Upper lobe of left lung (tissue), 6 donors: ENCODE results near the gene APOBEC3B. TPM values are rescaled to one million over a fixed set of nuclear protein-coding genes. Genes with fewer than 3 reads are reported as not detected.
"Not testable (repeated sequence)": the region's sequence is repeated elsewhere in the genome, so short reads cannot be mapped to it uniquely, and the experiment has no call there.

ENCODE experiments used
- ATAC-seq, 2 donors: fragments of 200-7000 bp; cut with Tn5 transposase; one replicate each; pipeline ENCODE4 v1.9.1; 2022; ENCODE audit warnings: mild to moderate bottlenecking in 2 of 2, moderate library complexity in 2 of 2; ENCODE audit not compliant: low FRiP score in 2 of 2
- DNase-seq, 2 donors: peaks; one replicate each; pipeline ENCODE4 v3.0.0-alpha.2; 2019 to 2020
- H3K27ac ChIP-seq, 4 donors: fragments of 200-600 bp; sonication (generic); one replicate each; pipeline ENCODE4 v1.5.1; 2016 to 2019
- H3K27me3 ChIP-seq, 4 donors: fragments of 200-600 bp; sonication (generic); one replicate each; pipeline ENCODE4 v1.5.1; 2017 to 2019
- H3K36me3 ChIP-seq, 4 donors: fragments of 200-600 bp; sonication (generic); one replicate each; pipeline ENCODE4 v1.5.1; 2016 to 2019
- H3K4me1 ChIP-seq, 4 donors: fragments of 200-600 bp; sonication (generic); one replicate each; pipeline ENCODE4 v1.5.1; 2018 to 2019
- H3K4me3 ChIP-seq, 4 donors: fragments of 200-600 bp; sonication (generic); one replicate each; pipeline ENCODE4 v1.5.1; 2017 to 2019; ENCODE audit warnings: mild to moderate bottlenecking in 2 of 4, moderate library complexity in 1 of 4
- H3K9me3 ChIP-seq, 4 donors: fragments of 200-600 bp; sonication (generic); one replicate each; pipeline ENCODE4 v1.5.1; 2018 to 2019
- CTCF ChIP-seq, 6 experiments: fragments of 450-650 bp in 4 of 6; fragments of 200-600 bp in 2 of 6; sonication (generic) in 2 of 6; IDR thresholded peaks; one replicate each; pipeline ENCODE4 v1.5.1; 2016 to 2019; ENCODE audit warnings: antibody characterized with exemption in 6 of 6
- EP300 ChIP-seq, 4 donors: sonication (generic); formaldehyde crosslinking; IDR thresholded peaks; one replicate each; pipeline ENCODE4 v1.5.1; 2017; ENCODE audit warnings: antibody characterized with exemption in 4 of 4, control low read depth in 2 of 4
- POLR2A ChIP-seq, 4 donors: fragments of 450-650 bp; IDR thresholded peaks; one replicate each; pipeline ENCODE4 v1.5.1; 2016 to 2017; ENCODE audit warnings: antibody characterized with exemption in 4 of 4, mild to moderate bottlenecking in 2 of 4
- POLR2AphosphoS5 ChIP-seq, 2 donors: sonication (generic); formaldehyde crosslinking; IDR thresholded peaks; one replicate each; pipeline ENCODE4 v1.5.1; 2017; ENCODE audit warnings: antibody characterized with exemption in 2 of 2
- WGBS, 2 donors: methylation state at CpG; one replicate each; pipeline ENCODE4 v1.1.5; 2017 to 2018; 5-methylcytosine and 5-hydroxymethylcytosine counted together
- total RNA-seq, 6 donors: library from RNA; depleted of rRNA in 4 of 6; stranded (reverse); fragments of >200 nt in 4 of 6; gene quantifications; one replicate each; pipeline versions ENCODE4 v1.1.0 to v1.2.1, GENCODE V29; 2016 to 2021
- donor health status: DM: no; HTN: no; CAD: no; lungs with moderate emphysema.
- donor health status: DM: no; HTN: yes; CAD: no; lungs with severe emphysema.

The APOBEC3B gene
- total RNA-seq, 6 donors from 2014 or later, result 0.89 to 5.8 (median 1.5) TPM; not detected in 2

GRCh38 chr22:38957808-38958650 lies 24.1 kb upstream of the APOBEC3B start:
- DNase-seq, result no peak
- H3K4me1 ChIP-seq, result no peaks in the 10 kb centered on the region
- WGBS, 2 donors, result 81 to 85% methylated on average over 6 of the region's 6 CpGs
- peak overlapping the region in 3 of 4 donors; percentile 8 to 57 (median 35) for H3K27ac ChIP-seq
- no peaks in the 10 kb centered on the region for H3K27me3 ChIP-seq
- no peak overlapping the region for H3K4me3 ChIP-seq
- no peaks in the 10 kb centered on the region for H3K36me3 ChIP-seq
- H3K9me3 ChIP-seq, result no peaks in the 10 kb centered on the region
- TF ChIP-seq POLR2AphosphoS5 (IDR thresholded peaks at IDR 0.05) (no peak), POLR2A (IDR thresholded peaks at IDR 0.05) (no peak), EP300 (IDR thresholded peaks at IDR 0.05) (no peak), CTCF (IDR thresholded peaks at IDR 0.05) (no peak)
- ATAC-seq, result no peak

- ATAC-seq, H3K4me1 ChIP-seq, H3K27me3 ChIP-seq, H3K4me3 ChIP-seq, H3K27ac ChIP-seq, H3K36me3 ChIP-seq, DNase-seq, H3K9me3 ChIP-seq: not testable (repeated sequence)
These were observed 23.6 kb upstream of the APOBEC3B start for GRCh38 chr22:38958651-38958943.

GRCh38 chr22:38959590-38959989 lies 22.6 kb upstream of the APOBEC3B start:
- peaks cover 0 to 4% (median 0%) of the 10 kb centered on the region in 4 donors for H3K4me1 ChIP-seq
- no peak for ATAC-seq
- no peak for TF ChIP-seq POLR2A (IDR thresholded peaks at IDR 0.05)
- no peak for TF ChIP-seq CTCF (IDR thresholded peaks at IDR 0.05)
- TF ChIP-seq EP300 (IDR thresholded peaks at IDR 0.05), result no peak
- no peak for TF ChIP-seq POLR2AphosphoS5 (IDR thresholded peaks at IDR 0.05)
- H3K4me3 ChIP-seq, result no peak overlapping the region
- no peaks in the 10 kb centered on the region for H3K9me3 ChIP-seq
- H3K27me3 ChIP-seq, result no peaks in the 10 kb centered on the region
- 71% methylated on average over 8 of the region's 8 CpGs; no CpG with 5 or more reads in 1 of the 2 donors for WGBS, 2 donors
- H3K27ac ChIP-seq, result no peak overlapping the region
- no peak for DNase-seq
- H3K36me3 ChIP-seq, result no peaks in the 10 kb centered on the region

GRCh38 chr22:38960673-38961072 lies 21.5 kb upstream of the APOBEC3B start:
- H3K36me3 ChIP-seq, H3K27me3 ChIP-seq, H3K27ac ChIP-seq, H3K4me3 ChIP-seq, H3K4me1 ChIP-seq, DNase-seq, H3K9me3 ChIP-seq, ATAC-seq: not testable (repeated sequence)
- 92% methylated on average over 1 to 4 of the region's 4 CpGs for WGBS, 2 donors

- WGBS, 2 donors, result 33% methylated on average over 8 of the region's 11 CpGs; no CpG with 5 or more reads in 1 of the 2 donors
- peak in 1 of 2 donors; percentile 2 for ATAC-seq
These were observed 18.8 kb upstream of the APOBEC3B start for GRCh38 chr22:38963291-38963738.

GRCh38 chr22:38963872-38964271 lies 18.3 kb upstream of the APOBEC3B start:
- DNase-seq, result no peak
- Histone ChIP-seq H3K36me3 (no peaks in the 10 kb centered on the region), H3K9me3 (no peaks in the 10 kb centered on the region), H3K4me1 (peaks cover 0 to 9% (median 2%) of the 10 kb centered on the region in 4 donors), H3K27me3 (no peaks in the 10 kb centered on the region), H3K27ac (no peak overlapping the region), H3K4me3 (no peak overlapping the region)
- 59% methylated on average over 9 of the region's 9 CpGs; no CpG with 5 or more reads in 1 of the 2 donors for WGBS, 2 donors
- no peak for TF ChIP-seq EP300 (IDR thresholded peaks at IDR 0.05)
- no peak for TF ChIP-seq POLR2AphosphoS5 (IDR thresholded peaks at IDR 0.05)
- no peak for TF ChIP-seq POLR2A (IDR thresholded peaks at IDR 0.05)
- TF ChIP-seq CTCF (IDR thresholded peaks at IDR 0.05), result no peak
- ATAC-seq, result peak in 1 of 2 donors; percentile 38

More at GRCh38 chr22:38963291-38963738, 18.8 kb upstream of the APOBEC3B start:
- not testable (repeated sequence) for H3K9me3 ChIP-seq, H3K27me3 ChIP-seq, H3K27ac ChIP-seq, H3K4me3 ChIP-seq, H3K4me1 ChIP-seq, H3K36me3 ChIP-seq, DNase-seq
